HT-29 (cell line): ENCODE data around the gene PPP1R36. TPM values are rescaled to one million over a fixed set of nuclear protein-coding genes. Genes with fewer than 3 reads are reported as not detected.

ENCODE experiments used
- small RNA-seq: library from RNA; depleted of rRNA; stranded (forward); fragments of <200 nt; gene quantifications from one replicate; pipeline ENCODE3, GENCODE V24; 2014
- total RNA-seq: library from RNA; depleted of rRNA; stranded (reverse); fragments of >200 nt; shearing (Covaris generic); gene quantifications from 2 replicates; pipeline ENCODE4 v1.2.3, GENCODE V29; 2014; rRNA removed

The PPP1R36 gene
- total RNA-seq, 1 experiment from 2014 or later: 0.18 TPM

Small RNA genes within 50 kb of the gene (small RNA-seq; reads per million reads assigned to genes)
- not detected for gene AL049869.4

Other genes with a start within 250 kb of the PPP1R36 start
- 38.5 and 46.8 TPM in 2 replicates for gene MTHFD1, start 161.6 kb upstream of the PPP1R36 start, total RNA-seq
- gene AKAP5, start 84.5 kb upstream of the PPP1R36 start, total RNA-seq: 0.10 and 0.56 TPM in 2 replicates
- gene ZBTB25, start 46.1 kb upstream of the PPP1R36 start, total RNA-seq: 3.8 and 4.9 TPM in 2 replicates
- gene ZBTB1, start 45.2 kb upstream of the PPP1R36 start, total RNA-seq: 9.5 and 11.1 TPM in 2 replicates
- 2.2 and 4.1 TPM in 2 replicates for gene HSPA2, start 9.2 kb upstream of the PPP1R36 start, total RNA-seq
- 59.2 and 62.9 TPM in 2 replicates for gene PLEKHG3, start 154.5 kb downstream of the PPP1R36 start, total RNA-seq